Metanephros (tissue), 2 donors: ENCODE results near the gene STK40. TPM values are rescaled to one million over a fixed set of nuclear protein-coding genes. Genes with fewer than 3 reads are reported as not detected.

Experiments
- small RNA-seq: library from RNA; depleted of rRNA; stranded (forward); fragments of <200 nt; gene quantifications from one replicate; pipeline ENCODE3, GENCODE V24; 2014; ENCODE audit warnings: low replicate concordance
- total RNA-seq: library from RNA; depleted of rRNA; stranded (reverse); fragments of >200 nt; gene quantifications from one replicate; pipeline ENCODE4 v1.2.3, GENCODE V29; 2014

The STK40 gene, protein sequence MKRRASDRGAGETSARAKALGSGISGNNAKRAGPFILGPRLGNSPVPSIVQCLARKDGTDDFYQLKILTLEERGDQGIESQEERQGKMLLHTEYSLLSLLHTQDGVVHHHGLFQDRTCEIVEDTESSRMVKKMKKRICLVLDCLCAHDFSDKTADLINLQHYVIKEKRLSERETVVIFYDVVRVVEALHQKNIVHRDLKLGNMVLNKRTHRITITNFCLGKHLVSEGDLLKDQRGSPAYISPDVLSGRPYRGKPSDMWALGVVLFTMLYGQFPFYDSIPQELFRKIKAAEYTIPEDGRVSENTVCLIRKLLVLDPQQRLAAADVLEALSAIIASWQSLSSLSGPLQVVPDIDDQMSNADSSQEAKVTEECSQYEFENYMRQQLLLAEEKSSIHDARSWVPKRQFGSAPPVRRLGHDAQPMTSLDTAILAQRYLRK
- total RNA-seq, result 24.9 TPM

DNA sequence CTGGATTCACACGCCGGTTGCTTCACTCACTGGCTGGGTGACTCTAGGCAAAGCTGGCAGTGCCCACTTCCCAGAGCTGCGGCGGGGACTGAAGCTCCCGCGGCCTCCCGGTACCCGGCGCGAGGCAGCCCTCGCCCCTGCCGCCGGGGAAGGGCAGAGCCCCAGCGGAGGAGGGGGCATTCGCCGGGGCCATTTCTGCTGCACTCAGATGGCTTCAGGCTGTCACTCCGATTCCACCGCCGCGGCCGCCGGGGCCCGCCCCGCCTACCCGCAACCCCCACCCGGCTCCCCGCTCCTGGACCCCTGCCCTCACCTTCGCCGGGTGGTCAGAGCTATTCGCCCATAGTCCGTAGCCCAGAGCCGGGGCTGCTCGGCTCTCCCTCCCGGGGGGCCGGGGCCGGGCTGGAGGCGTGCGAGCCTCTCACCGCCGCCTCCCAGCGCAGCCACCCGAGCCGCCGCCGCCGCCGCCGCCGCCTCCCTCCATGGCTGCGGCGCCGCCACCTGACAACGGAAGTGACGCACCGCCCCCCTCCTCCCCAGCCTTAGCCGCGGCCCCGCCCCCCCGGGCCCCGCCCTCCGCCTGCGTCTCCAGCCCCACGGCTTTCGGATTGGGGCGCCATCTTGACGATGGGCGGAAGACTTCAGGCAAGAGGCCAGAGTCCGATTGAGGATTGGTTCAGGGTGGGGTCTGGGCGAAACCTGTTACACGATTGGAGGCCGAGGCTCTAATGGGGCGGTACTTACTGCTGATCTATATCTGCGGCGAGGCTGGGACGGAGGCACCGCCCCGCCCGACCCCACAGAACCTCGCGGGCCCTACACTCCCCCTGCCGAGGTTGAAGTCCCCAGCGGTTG, at the start of gene STK40:
TSS of gene STK40 (minus strand) at position 515 of the 855 bp plus-strand sequence. CDS start 24,592 bp downstream, outside the sequence.

DNA sequence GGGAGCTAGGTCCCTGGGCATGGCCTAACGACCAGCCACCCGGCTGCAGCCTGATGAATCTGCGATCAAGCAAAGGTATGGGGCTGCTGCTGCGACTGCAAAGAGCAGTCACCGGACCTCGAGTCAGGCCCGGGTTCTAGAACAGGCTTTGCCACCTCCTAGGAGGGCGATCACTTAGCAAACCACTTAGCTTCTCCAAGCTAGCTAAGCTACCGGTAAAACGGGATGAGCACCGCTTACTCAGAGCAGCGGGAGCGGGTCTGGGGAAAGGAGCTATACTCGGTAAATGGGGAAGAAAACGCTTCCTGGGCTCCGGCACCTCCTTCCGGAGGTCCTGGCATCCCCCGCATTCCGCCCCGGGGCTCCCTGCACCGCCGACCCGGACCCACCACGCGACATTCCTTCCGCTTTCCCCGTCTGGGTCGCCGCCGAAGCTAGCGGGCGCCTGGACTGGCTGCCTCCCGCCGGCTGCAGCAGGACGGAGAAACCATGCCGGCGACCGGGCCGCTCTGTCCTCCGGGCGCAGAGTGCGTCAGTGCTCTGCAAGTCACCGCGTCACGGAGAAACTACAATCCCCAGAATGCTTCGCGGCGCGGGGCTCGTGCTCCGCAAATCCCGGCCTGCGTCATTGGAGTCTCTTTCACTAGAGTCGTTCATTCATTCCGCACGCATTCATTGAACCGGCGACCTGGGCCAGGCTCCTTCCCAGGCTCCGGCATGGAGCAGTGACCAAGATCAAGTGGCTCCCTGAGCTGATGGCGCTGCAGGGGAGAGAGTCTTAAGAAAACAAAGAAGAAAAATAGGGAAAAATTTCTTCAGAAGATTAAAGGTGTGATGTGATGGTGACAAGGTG, 11.9 kb upstream of the STK40 start, which contains the start of gene LSM10:
TSS of gene LSM10 (minus strand) at position 531 of the 853 bp plus-strand sequence. CDS start 3,779 bp downstream, outside the sequence.

DNA sequence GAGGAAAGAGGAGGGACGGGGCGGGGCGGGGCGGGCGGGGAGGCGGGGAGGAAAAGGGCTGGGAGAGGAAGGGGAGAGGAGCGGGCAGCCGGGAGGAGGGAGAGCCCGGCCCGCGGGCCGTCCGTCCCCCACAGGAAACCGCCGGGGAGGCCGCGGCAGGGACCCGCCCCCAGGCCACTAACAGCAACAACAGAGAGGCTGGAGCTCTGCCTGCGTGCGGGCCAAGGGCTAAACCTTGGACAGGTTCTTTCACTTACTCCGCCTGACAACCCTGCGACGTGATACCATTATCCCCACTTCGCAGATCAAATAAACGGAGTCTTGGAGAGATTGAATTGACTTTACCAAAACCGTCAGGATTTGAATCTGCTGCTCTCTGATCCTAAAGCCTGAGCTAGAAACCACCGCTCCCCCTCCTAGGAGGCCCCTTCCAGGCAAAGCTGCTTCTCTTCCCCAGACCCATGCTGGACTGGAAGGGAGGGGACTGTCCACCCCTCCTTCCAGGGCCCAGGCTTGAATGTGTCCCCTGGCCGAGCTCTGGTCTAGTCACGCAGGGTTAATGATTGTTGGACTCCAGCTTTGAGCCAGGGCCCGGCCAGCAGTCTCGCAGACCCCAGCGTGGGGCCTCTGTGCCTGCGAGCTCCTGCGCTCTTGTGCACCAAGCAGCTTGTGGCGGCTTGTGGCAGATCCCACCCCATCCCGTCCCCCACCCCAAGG, 61.9 kb downstream of the STK40 start, which contains the start of gene EVA1B:
TSS of gene EVA1B (minus strand) at position 10 of the 717 bp plus-strand sequence. CDS start 608 bp downstream, outside the sequence.

DNA sequence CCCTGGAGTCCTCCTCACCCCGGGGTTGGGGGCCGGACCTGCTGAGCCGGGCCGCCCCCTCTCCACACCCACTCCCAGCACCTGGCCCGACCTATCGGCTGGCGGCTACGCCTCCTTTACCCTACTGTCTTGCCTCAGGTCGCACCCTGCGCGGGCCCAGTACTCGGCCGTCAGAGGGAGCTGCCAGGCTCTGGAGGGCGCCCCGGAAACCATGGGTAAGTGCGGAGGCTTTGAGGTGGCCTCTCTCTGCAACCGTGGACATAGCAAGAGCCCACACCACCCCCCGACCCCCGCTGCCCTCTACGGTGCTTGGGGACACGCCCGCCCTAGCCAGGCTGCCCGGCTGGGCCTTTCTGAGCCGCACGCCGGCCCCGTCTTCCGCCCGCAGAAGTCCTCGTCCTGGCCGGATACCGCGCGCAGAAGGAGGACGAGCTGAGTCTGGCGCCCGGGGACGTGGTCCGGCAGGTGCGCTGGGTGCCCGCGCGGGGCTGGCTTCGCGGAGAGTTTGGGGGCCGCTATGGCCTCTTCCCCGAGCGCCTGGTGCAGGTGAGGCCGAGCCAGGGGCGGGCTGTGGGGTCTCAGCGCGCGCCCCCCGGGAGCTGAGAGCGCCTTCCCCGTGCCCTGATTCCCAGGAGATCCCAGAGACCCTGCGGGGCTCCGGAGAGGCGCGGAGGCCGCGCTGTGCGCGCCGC, 79.4 kb downstream of the STK40 start, which contains the start of gene SH3D21:
TSS of gene SH3D21 (plus strand) at position 159 of the 692 bp plus-strand sequence. CDS start at position 212, 53 bp downstream.

Small RNAs within 50 kb of the gene (small RNA-seq; reads per million reads assigned to genes)
- gene RNU4-27P (not detected), gene SNORA63C (3.8 reads per million, percentile 92 among the genes with 10 or more reads in this experiment)

Other genes with a start within 250 kb of the STK40 start
- gene TRAPPC3, start 236.4 kb downstream of the STK40 start, total RNA-seq, result 42.7 TPM
- 45.6 TPM for gene MAP7D1, start 229.8 kb downstream of the STK40 start, total RNA-seq
- 111 TPM for gene THRAP3, start 161.5 kb downstream of the STK40 start, total RNA-seq
- 19.5 TPM for gene SH3D21, start 79.6 kb downstream of the STK40 start, total RNA-seq
- gene EVA1B, start 62.3 kb downstream of the STK40 start, total RNA-seq, result 117 TPM
- 12.4 TPM for gene LSM10, start 12.0 kb upstream of the STK40 start, total RNA-seq
- 23.4 TPM for gene OSCP1, start 64.5 kb upstream of the STK40 start, total RNA-seq
- 38.2 TPM for gene MRPS15, start 78.5 kb upstream of the STK40 start, total RNA-seq
- 30.0 TPM for gene CSF3R, start 97.0 kb upstream of the STK40 start, total RNA-seq